HCT116 (cell line): ENCODE results near the gene SEMA6B. TPM values are rescaled to one million over a fixed set of nuclear protein-coding genes. Genes with fewer than 3 reads are reported as not detected.

Experiments
- ATAC-seq: fragments of 200-7000 bp; cut with Tn5 transposase; 2 replicates; pipeline ENCODE4 v1.9.1; 2020; ENCODE audit warnings: mild to moderate bottlenecking, moderate library complexity
- BruUV-seq: library from RNA; stranded (reverse); fragments of 400-500 nt; replicated peaks from 2 replicates; lab custom pipeline; 2021; lab: Mats Ljungman, UMichigan
- CTCF ChIA-PET: fragments of 300-600 bp; sonication (Branson Sonifier 250); formaldehyde crosslinking; loops from one replicate; lab custom pipeline; 2021; ENCODE audit warnings: antibody characterized with exemption; lab: Charles Lee
- POLR2A ChIA-PET: fragments of 300-600, 350-600 bp; sonication (Branson Sonifier 250); formaldehyde crosslinking; loops from one replicate; lab custom pipeline; 2021; ENCODE audit warnings: antibody characterized with exemption; lab: Charles Lee
- RAD21 ChIA-PET, 2 experiments: fragments of 300-600 bp; sonication (Branson Sonifier 250); formaldehyde crosslinking; loops; one replicate each; lab custom pipeline; 2023; ENCODE audit warnings: low total read pairs in 2 of 2; ENCODE audit not compliant: uncharacterized antibody in 2 of 2, unreplicated experiment in 2 of 2, low non-redundant PET in 1 of 2; lab: Charles Lee
- DNase-seq: peaks from one replicate; pipeline ENCODE4 v3.0.0-alpha.2; 2010; ENCODE audit warnings: low read depth, low spot score
- H2AFZ ChIP-seq: fragments of 200-600 bp; shearing (Covaris generic), sonication (generic); 2 replicates; pipeline ENCODE4 v1.6.1; 2017; ENCODE audit warnings: low read depth, mixed run types, mixed read lengths, antibody characterized with exemption, low read length; ENCODE audit not compliant: poor library complexity, severe bottlenecking
- H3K27ac ChIP-seq: 2 replicates; pipeline ENCODE4 v1.5.1; 2012; ENCODE audit warnings: low read depth, low read length
- H3K27me3 ChIP-seq: fragments of 200-600 bp; sonication (generic); 2 replicates; pipeline ENCODE4 v1.6.1; 2016; ENCODE audit warnings: mixed run types, low read length, mixed read lengths; ENCODE audit not compliant: insufficient read depth
- H3K36me3 ChIP-seq, 2 experiments: fragments of 200-500 bp in 1 of 2; fragments of 200-600 bp in 1 of 2; sonication (Bioruptor generic) in 1 of 2; sonication (generic) in 1 of 2; 2 replicates each; pipeline versions ENCODE4 v1.5.1 to v1.6.1; 2014 to 2016; ENCODE audit warnings: low read length in 2 of 2, inconsistent platforms in 1 of 2, mixed read lengths in 1 of 2, mixed run types in 1 of 2; ENCODE audit not compliant: insufficient read depth in 2 of 2, control insufficient read depth in 1 of 2
- H3K4me1 ChIP-seq, 2 experiments: fragments of 200-600 bp in 1 of 2; sonication (generic) in 1 of 2; 2 replicates each; pipeline versions ENCODE4 v1.5.1 to v1.6.1; 2012 to 2017; ENCODE audit warnings: low read length in 2 of 2, inconsistent platforms in 1 of 2, mild to moderate bottlenecking in 1 of 2, mixed read lengths in 1 of 2, mixed run types in 1 of 2, moderate library complexity in 1 of 2; ENCODE audit not compliant: insufficient read depth in 2 of 2, control insufficient read depth in 1 of 2
- H3K4me2 ChIP-seq: fragments of 200-600 bp; sonication (generic); 2 replicates; pipeline ENCODE4 v1.6.1; 2017; ENCODE audit warnings: mixed run types, low read length, mixed read lengths
- H3K4me3 ChIP-seq, 2 experiments: fragments of 200-600 bp in 1 of 2; sonication (generic) in 1 of 2; replicated peaks in 1 of 2; 2 replicates each; pipeline ENCODE4 v1.5.1; 2011 to 2016; ENCODE audit warnings: low read length in 2 of 2, control low read depth in 1 of 2, low read depth in 1 of 2, mild to moderate bottlenecking in 1 of 2, mixed read lengths in 1 of 2, mixed run types in 1 of 2
- H3K79me2 ChIP-seq: fragments of 200-600 bp; sonication (generic); 2 replicates; pipeline ENCODE4 v1.6.1; 2017; ENCODE audit warnings: mild to moderate bottlenecking, mixed run types, low read length, moderate library complexity, mixed read lengths; ENCODE audit not compliant: insufficient read depth
- H3K9ac ChIP-seq: fragments of 200-600 bp; sonication (generic); 2 replicates; pipeline ENCODE4 v1.6.1; 2016; ENCODE audit warnings: low read length, mixed read lengths
- H3K9me2 ChIP-seq: fragments of 200-600 bp; sonication (generic), shearing (Covaris generic); 2 replicates; pipeline ENCODE4 v1.6.1; 2017; ENCODE audit warnings: mixed run types, mild to moderate bottlenecking, moderate library complexity; ENCODE audit not compliant: insufficient read depth
- H3K9me3 ChIP-seq, 2 experiments: fragments of 200-500 bp in 1 of 2; fragments of 200-600 bp in 1 of 2; sonication (Bioruptor generic) in 1 of 2; sonication (generic) in 1 of 2; 2 replicates each; pipeline ENCODE4 v1.6.1; 2014 to 2017; ENCODE audit warnings: low read length in 2 of 2, mixed read lengths in 2 of 2, inconsistent platforms in 1 of 2, low read depth in 1 of 2, mild to moderate bottlenecking in 1 of 2, mixed run types in 1 of 2, moderate library complexity in 1 of 2; ENCODE audit not compliant: control insufficient read depth in 1 of 2, insufficient read depth in 1 of 2
- H4K20me1 ChIP-seq: fragments of 200-600 bp; sonication (generic), shearing (Covaris generic); 2 replicates; pipeline ENCODE4 v1.6.1; 2017; ENCODE audit warnings: mixed run types, mild to moderate bottlenecking, moderate library complexity; ENCODE audit not compliant: insufficient read depth
- ATF3 ChIP-seq: IDR thresholded peaks from 2 replicates; pipeline ENCODE4 v1.6.1; 2012
- CBX3 ChIP-seq: IDR thresholded peaks from 2 replicates; pipeline ENCODE4 v1.6.1; 2012; ENCODE audit warnings: low read depth
- CTCF ChIP-seq, 3 experiments: fragments of 200-600 bp in 1 of 3; sonication (generic) in 1 of 3; IDR thresholded peaks in 2 of 3; conservative IDR thresholded peaks in 1 of 3; 2 replicates each; pipeline ENCODE4 v1.5.1; 2012 to 2017; ENCODE audit warnings: low read depth in 2 of 3, low read length in 2 of 3, antibody characterized with exemption in 1 of 3, borderline replicate concordance in 1 of 3, control low read depth in 1 of 3, mild to moderate bottlenecking in 1 of 3, mixed read lengths in 1 of 3, mixed run types in 1 of 3, moderate library complexity in 1 of 3; ENCODE audit not compliant: insufficient read depth in 1 of 3
- EGR1 ChIP-seq: IDR thresholded peaks from 2 replicates; pipeline ENCODE4 v1.6.1; 2012; ENCODE audit warnings: low read depth
- ELF1 ChIP-seq: IDR thresholded peaks from 2 replicates; pipeline ENCODE4 v1.6.1; 2012; ENCODE audit warnings: low read depth, borderline replicate concordance
- EZH2 ChIP-seq: fragments of 200-600 bp; sonication (generic); IDR thresholded peaks from 2 replicates; pipeline ENCODE4 v1.6.1; 2017; ENCODE audit warnings: antibody characterized with exemption, mixed run types
- EZH2phosphoT487 ChIP-seq: fragments of 200-600 bp; IDR thresholded peaks from 2 replicates; pipeline ENCODE4 v1.6.1; 2018; ENCODE audit warnings: antibody characterized with exemption, borderline replicate concordance
- FOSL1 ChIP-seq: IDR thresholded peaks from 2 replicates; pipeline ENCODE4 v1.6.1; 2012; ENCODE audit warnings: low read depth
- JUND ChIP-seq: IDR thresholded peaks from 2 replicates; pipeline ENCODE4 v1.6.1; 2012
- MAX ChIP-seq: IDR thresholded peaks from 2 replicates; pipeline ENCODE4 v1.6.1; 2012
- POLR2A ChIP-seq: IDR thresholded peaks from 2 replicates; pipeline ENCODE4 v1.7.0; 2011; ENCODE audit warnings: borderline replicate concordance; ENCODE audit not compliant: insufficient read depth, insufficient read length; ENCODE audit errors: extremely low read depth
- POLR2AphosphoS5 ChIP-seq: IDR thresholded peaks from 2 replicates; pipeline ENCODE4 v1.6.1; 2011; ENCODE audit warnings: mild to moderate bottlenecking, low read depth, low read length, moderate library complexity
- RAD21 ChIP-seq: IDR thresholded peaks from 2 replicates; pipeline ENCODE4 v1.6.1; 2012; ENCODE audit warnings: low read depth, mild to moderate bottlenecking
- SIN3A ChIP-seq: IDR thresholded peaks from 2 replicates; pipeline ENCODE4 v1.6.1; 2012; ENCODE audit warnings: low read depth
- SP1 ChIP-seq: IDR thresholded peaks from 2 replicates; pipeline ENCODE4 v1.6.1; 2012; ENCODE audit warnings: low read depth
- SRF ChIP-seq: IDR thresholded peaks from 2 replicates; pipeline ENCODE4 v1.6.1; 2012; ENCODE audit warnings: low read depth
- TCF7L2 ChIP-seq: IDR thresholded peaks from 2 replicates; pipeline ENCODE4 v1.7.0; 2011; ENCODE audit warnings: borderline replicate concordance, inconsistent platforms; ENCODE audit not compliant: insufficient read depth, insufficient read length; ENCODE audit errors: extremely low read depth
- YY1 ChIP-seq: IDR thresholded peaks from 2 replicates; pipeline ENCODE4 v1.6.1; 2011; ENCODE audit warnings: low read length, low read depth, moderate library complexity, mild to moderate bottlenecking; ENCODE audit not compliant: insufficient replicate concordance; ENCODE audit errors: extremely low read depth
- ZFX ChIP-seq: fragments of 450-650 bp; IDR thresholded peaks from 2 replicates; pipeline ENCODE4 v1.6.1; 2017
- ZNF274 ChIP-seq: fragments of 200-500 bp; sonication (Bioruptor generic); IDR thresholded peaks from 2 replicates; pipeline ENCODE4 v1.6.1; 2014; ENCODE audit warnings: mild to moderate bottlenecking, low read depth, low read length, inconsistent platforms
- intact Hi-C: fragments of 100-400 bp; cut with micrococcal nuclease; formaldehyde crosslinking; loops from 2 replicates; pipeline ENCODE4 v1.10.0; 2022
- total RNA-seq: library from RNA; stranded (reverse); gene quantifications from one replicate; pipeline ENCODE4 v1.2.1, GENCODE V29; 2021; ENCODE audit not compliant: unreplicated experiment

SEMA6B gene
- total RNA-seq, 1 experiment from 2014 or later: 58.4 TPM

GRCh38 chr19:4550479-4551050, 8.9 kb downstream of the SEMA6B start (continued):
- no peak for TF ChIP-seq CBX3
- TF ChIP-seq SP1: no peak
- TF ChIP-seq FOSL1: no peak
- no peak for TF ChIP-seq EGR1
- no peak for TF ChIP-seq SIN3A
- TF ChIP-seq EZH2phosphoT487: no peak

- intact Hi-C loops: no loop called here
- H3K79me2 ChIP-seq: no peaks in the 10 kb centered on the region
- ChIA-PET POLR2A (interaction anchor here (0.6 kb wide), 1 partner anchor 562 kb away, joined by 3 read pairs; no protein-coding TSS in a partner anchor), RAD21 (no interaction called here)
- H2AFZ ChIP-seq: no peak overlapping the region
- no peaks in the 10 kb centered on the region for H4K20me1 ChIP-seq
- no peak overlapping the region for H3K4me3 ChIP-seq
- H3K9me2 ChIP-seq: no peaks in the 10 kb centered on the region
- H3K9ac ChIP-seq: no peak overlapping the region
- no peak overlapping the region for H3K27ac ChIP-seq
- no peak overlapping the region for H3K4me2 ChIP-seq
- no peaks in the 10 kb centered on the region for H3K9me3 ChIP-seq
- no peak for DNase-seq
- TF ChIP-seq FOSL1 (no peak), SIN3A (no peak), RAD21 (no peak), EZH2phosphoT487 (no peak), SP1 (no peak), POLR2A (no peak), POLR2AphosphoS5 (no peak), EZH2 (no peak), SRF (no peak), YY1 (no peak), ELF1 (no peak), ZNF274 (no peak), ATF3 (no peak), ZFX (no peak), EGR1 (no peak), CTCF (IDR thresholded peaks at IDR 0.05 in 2 of 3, conservative IDR thresholded peaks at IDR 0.05 in 1 of 3; ENCODE audit: borderline replicate concordance in 1 of 3, insufficient read depth in 1 of 3, low read depth in 2 of 3, low read length in 2 of 3) (no peak), JUND (no peak), TCF7L2 (no peak), MAX (no peak)
- TF ChIP-seq, all 23 proteins: peak for 0
- CTCF ChIA-PET: no interaction called here
- BruUV-seq: no TSS peak
- peaks cover 23 to 45% of the 10 kb centered on the region in 2 experiments for H3K36me3 ChIP-seq
- H3K27me3 ChIP-seq: no peaks in the 10 kb centered on the region
- H3K4me1 ChIP-seq: no peaks in the 10 kb centered on the region
- no peak for ATAC-seq
Measured at GRCh38 chr19:4550018-4550417, 9.5 kb downstream of the SEMA6B start.
